Superior temporal gyrus (tissue), 1 donor: Measurements from ENCODE around the gene LDLRAD3.
A peak's percentile ranks its signal among the peaks of the same experiment; 100 is the strongest.

Experiments
- DNase-seq: peaks from one replicate; pipeline ENCODE4 v3.0.0-alpha.2; 2016; ENCODE audit errors: extremely low spot score

Gene LDLRAD3

DNA sequence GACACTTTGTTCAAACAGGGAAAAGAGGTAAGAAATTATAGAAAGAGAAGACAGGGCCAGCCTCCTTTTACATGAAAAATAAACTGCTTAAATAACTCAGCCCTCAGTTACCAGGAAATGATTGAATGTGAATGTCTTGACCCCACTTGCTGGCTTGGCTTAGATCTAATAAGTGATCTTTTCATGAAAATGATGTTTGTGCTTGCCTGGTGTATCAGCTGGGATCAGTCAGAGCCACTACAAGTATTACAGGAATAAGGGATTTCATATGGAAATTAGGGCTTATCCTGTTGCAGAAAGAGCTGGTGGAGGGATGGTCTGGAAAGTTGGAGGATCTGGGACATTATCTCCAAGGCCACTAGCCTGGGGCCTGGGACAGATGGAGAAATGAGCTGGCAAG lies 293.5 kb downstream of the LDLRAD3 start:
- DNase-seq: no peak

DNA sequence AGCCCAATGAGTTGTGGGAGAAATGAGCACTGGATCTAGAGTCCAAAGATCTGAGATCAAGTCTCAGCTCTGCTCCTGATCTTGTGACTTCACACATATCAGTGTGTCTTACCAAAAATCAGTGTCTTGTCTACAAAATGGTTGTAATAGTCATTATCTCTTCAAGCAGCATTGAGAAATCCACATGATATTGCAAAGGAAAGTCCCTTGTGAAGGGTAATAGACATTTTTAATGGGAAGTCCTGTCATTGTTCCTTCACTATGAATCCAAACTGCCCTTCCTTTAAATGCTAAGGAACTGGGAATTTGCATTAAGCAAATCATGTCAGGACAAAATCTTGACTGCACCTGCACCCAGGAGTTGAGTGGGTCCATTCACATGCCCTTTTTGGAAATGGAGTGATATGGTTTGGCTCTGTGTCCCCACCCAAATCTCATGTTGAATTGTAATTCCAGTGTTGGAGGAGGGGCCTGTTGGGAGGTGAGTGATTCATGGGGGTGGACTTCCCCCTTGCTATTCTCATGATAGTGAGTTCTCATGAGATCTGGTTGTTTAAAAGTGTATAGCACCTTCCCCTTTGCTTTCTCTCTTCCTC lies 294.3 kb downstream of the LDLRAD3 start:
- DNase-seq: no peak

DNA sequence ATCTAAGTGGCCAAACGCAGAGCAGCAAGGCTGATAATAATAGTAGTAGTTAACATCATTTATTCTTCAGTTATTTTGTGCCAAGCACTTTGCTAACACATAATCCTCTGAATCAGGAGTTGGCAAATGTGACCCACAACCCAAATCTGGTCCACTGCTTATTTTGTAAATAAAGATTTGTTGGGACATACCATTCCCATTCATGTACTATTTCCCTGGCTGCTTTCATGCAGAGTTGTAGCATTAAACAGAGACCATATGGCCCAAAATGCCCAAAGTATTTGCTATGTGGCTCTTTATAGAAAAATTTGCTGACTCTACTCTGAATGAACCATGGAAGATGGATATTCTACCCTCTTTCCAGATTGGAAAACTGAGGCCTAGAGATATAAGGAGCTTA lies 295.0 kb downstream of the LDLRAD3 start:
- no peak for DNase-seq

DNA sequence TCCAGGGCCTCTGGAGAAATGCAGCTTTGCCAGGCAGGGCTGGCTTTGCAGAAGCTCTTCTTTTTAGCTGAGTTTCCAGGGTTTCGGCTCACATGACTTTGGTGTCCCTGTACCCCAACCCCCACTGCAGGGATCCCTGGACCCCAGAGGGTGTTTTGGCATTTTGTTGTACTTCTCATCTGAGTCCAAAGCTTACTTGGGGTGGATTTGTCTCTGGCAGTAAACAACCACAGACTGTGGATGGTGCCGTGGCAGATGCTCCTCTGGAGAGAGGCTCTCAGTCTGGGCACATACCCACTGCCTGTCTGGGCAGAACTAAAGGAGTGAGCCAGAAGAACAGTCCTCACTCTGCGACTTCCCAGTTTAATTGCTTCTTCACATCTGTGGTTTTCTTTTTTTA lies 295.8 kb downstream of the LDLRAD3 start:
- peak; percentile 35 for DNase-seq

DNA sequence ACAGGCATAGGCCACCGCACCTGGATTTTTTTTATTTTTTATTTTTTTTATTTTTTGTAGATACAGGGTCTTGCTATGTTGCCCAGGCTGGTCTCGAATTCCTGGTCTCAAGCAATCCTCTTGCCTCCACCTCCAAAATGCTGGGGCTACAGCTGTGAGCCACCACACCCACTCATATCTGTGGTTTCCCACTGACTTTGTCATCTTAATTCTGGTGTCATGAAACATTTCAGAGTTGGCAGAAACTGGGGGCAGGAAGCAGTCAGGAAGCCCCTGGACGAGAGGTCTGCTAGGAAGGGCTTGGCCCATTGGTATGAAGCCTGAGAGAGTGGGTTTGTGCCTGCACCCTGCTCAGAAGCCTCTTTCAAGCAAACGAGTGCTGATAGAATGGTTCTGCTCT lies 296.3 kb downstream of the LDLRAD3 start:
- no peak for DNase-seq

DNA sequence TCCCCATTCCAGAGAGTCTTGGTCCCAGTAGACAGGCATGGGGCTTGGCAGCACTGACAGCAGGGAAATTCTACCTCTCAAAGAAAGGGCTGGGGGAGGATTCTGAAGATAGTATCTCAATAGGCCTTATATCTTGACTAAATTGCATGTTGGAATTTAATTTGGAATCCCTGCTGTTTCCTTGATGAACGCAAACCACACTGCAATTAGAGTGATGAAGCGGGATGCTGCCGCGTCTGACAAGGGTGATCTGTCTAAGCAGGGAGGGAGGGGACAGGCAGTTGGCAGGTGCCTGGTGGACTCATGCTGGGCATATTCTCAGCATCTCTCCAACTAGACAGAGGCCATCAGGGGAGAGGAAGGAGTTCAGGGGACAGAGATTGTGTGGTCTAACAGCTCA lies 296.9 kb downstream of the LDLRAD3 start:
- no peak for DNase-seq

DNA sequence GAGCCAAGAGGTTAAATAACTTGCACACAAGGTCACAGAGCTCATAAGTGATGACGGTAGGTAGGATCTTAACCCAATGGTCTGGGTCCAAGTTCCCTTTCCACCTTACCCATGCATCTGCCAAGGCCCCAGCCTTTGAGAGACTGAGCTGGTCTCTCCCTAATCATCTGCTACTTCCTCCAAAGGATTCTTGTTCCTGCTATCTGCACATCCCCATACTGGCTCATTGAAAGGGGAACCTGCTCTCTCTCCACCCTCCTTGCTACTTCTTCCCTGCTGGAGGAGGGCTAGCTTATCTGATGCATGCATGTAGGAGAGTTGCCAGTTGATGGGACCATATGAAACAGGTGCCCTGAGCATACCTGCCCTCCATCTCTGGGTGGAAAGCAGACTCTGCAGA lies 297.6 kb downstream of the LDLRAD3 start:
- DNase-seq: no peak

DNA sequence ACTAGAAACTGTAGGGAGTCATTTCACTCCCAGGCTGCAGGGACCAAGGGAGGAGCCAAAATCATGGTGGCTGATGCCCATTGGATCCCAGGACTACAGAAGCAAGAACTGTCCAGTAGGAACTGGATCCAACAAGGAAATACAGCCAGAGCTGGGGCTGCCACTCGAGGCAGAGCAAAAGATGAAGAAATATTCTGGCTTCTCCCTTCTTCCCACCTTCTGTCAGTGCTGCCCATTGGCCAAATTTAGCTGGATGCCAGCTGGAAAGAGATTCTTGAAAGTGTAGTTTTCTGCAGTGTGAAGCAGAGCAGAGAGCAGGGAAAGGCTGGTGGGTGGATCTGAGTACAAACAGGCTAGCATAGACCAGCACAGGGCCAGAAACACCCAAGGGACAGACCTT lies 299.8 kb downstream of the LDLRAD3 start:
- DNase-seq: peak; percentile 63

DNA sequence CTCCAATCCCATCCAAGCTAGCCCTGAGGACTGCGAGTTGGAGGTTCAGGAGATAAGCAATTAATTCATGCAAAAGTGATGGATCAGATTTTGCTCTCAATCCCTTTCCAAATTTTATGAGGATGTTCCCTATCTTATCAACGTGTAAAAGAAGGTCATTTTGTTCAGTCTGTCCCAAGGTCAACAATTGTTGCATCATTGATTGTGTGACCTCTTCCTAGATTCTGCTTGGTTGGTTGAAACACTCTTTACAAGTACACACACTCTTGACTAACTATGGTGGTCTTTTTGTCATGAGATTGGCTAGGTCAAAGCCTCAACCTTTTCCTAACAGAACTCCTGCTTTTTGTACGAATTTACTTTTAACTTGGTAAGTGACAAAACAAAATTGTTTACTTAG lies 303.6 kb downstream of the LDLRAD3 start:
- no peak for DNase-seq

DNA sequence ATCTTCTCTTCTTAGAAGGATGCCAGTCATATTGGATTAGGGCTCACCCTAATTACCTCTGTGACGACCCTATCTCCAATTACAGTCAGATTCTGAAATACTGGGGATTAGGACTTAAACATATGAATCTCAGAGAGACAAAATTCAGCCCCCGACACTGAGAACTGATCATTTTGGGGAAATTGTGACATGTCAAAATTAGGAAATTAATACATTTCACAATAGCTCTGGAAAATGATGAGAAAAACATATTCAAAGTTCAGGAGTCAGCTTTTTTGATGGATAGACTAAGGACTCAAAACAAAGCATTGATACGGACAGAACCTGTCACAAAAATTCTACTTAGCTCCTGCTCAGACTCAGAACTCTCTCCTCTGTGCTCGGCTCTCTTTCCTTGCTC lies 304.6 kb downstream of the LDLRAD3 start:
- no peak for DNase-seq

DNA sequence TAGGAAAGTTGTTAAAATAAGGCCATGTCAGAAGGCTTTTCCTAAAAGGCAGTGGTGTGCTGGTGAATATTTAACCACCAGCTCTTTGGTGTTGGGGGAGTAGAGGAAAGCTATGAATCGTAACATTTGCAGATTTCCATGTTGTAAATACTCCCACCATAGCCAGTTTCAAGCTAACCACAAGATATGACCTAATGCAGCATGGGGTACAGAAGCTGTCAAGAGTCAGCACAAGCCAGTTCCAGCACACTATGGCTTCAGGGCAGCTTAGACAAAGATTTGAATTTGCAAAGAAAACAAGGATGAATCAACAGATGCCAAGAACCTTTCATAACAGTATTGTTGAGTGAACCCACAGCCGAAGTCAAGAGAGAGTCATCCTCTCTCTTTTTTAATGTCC lies 305.4 kb downstream of the LDLRAD3 start:
- no peak for DNase-seq

DNA sequence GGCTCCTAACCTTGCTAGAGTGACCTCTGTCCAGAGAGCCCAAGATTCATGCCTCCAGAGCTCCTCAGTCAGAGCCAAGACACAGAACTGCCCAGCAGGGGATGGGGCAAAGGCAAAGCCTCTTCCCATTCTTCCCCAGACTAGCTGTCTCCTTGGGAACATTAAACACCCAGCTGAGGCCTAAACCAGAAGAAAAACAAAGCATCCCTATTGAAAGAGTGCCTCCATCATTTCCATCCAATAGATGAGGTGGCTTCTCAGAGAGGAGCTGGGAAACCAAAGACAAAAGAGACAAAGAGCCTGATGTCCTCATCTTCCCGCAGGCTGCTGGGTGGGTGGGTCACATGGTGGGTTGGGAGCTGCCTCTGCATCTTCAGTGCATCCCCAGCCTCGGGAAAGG lies 308.0 kb downstream of the LDLRAD3 start:
- DNase-seq: no peak

DNA sequence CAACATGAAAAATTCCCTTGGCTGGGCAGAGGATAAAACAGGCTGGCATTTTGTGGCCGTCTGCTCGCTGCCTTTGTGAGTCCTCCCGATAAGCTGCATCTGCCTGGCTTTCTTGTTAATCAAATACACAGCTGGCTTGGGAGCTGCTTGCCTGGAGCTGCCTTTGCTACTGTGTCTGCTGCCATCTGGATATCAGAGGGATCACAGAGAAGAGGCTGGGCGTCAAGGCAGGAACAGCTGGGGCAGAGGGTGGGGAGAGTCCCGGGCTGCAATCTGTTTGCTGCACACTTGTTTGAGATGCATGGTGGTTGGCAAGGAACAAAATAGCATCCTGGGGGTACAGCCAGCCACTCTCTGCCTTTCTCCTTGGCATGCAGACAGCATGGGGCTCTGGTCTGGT lies 309.4 kb downstream of the LDLRAD3 start:
- DNase-seq: peak; percentile 56

DNA sequence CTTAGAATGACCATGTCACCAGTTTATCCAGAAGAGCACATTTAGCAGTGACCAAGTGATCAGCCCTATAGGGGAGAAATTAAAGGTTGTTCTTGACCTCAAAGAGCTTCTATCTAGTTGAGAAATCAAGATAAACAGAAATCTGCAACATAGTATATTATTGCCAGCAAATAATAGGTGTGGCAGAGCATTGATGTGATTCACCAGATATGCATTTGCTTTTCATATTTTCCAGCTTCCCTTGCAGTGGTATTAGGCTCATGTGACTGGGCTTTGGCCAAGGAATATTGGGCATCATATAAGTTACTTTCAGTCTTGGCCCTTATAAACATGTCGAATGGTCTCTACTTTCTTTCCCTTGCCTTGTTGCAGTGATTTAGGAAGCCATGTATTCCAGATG lies 310.9 kb downstream of the LDLRAD3 start:
- DNase-seq: no peak

DNA sequence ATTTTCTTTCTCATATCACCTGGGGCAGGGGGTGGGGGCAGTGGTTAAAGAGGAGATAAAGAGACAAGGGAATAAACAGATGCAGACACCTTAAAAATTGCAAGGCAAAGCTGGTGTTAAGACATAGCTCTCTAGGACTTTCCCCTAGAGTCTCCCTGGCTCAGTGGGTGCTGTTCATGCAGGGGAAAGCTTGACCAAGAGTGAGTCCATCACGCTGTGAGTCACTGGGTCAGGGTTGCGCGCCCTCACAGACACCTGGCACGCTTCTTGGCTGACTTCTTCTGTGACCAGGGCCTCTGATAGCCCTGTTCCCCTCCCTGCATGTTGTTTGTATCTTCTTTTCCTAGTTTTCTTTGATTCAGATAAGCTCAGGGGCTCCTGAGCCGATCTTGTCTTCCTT lies 313.5 kb downstream of the LDLRAD3 start:
- no peak for DNase-seq

DNA sequence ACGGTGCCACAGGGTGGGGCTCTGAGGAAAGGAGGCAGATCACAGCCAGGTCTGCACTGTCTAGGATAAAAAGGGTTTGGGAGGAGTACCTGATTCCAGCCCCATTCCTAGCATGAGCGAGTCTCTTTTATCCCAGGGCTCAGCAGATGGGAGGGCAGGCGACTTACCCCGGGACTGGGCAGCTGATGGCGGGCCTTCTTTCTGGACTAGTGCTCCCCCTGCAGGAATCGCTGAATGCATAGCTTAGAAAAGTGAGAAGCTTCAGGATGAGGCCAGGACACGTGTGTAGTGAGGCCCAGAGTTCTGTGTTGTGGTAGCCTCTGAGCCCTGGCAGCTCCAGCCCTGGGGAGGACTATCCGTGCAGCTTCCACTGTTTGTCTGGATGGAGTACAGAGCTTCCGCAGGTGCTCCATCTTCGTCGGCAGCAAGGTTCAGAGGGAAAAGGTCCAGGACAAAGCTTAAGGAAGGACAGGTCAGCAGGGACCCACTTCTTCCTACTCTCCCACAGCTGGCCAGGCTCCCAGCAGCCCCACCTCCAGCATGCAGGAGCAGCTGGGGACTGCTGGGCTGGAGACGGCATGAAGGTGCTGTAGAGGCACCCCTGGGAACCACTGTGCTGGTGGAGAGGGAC lies 315.0 kb downstream of the LDLRAD3 start:
- DNase-seq: peak; percentile 76

DNA sequence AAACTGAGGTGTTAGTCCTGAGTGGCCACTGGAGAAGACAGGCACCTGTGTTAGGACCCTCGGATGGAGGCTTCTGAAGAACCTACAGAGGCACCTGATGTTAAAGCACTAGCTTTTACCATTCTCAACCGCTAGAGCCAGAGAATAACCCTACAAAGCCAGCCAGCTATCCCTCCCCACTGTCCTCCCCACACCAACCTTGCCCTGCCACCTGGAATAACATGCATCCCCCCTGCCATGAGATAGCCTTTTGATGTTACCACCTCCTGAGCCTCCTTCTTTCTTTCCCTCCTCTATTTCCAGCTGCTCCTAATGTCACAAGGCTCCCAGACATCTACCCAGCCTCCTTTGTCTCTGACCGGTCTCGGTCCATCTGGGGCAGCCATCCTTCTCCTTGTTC lies 317.2 kb downstream of the LDLRAD3 start:
- no peak for DNase-seq

DNA sequence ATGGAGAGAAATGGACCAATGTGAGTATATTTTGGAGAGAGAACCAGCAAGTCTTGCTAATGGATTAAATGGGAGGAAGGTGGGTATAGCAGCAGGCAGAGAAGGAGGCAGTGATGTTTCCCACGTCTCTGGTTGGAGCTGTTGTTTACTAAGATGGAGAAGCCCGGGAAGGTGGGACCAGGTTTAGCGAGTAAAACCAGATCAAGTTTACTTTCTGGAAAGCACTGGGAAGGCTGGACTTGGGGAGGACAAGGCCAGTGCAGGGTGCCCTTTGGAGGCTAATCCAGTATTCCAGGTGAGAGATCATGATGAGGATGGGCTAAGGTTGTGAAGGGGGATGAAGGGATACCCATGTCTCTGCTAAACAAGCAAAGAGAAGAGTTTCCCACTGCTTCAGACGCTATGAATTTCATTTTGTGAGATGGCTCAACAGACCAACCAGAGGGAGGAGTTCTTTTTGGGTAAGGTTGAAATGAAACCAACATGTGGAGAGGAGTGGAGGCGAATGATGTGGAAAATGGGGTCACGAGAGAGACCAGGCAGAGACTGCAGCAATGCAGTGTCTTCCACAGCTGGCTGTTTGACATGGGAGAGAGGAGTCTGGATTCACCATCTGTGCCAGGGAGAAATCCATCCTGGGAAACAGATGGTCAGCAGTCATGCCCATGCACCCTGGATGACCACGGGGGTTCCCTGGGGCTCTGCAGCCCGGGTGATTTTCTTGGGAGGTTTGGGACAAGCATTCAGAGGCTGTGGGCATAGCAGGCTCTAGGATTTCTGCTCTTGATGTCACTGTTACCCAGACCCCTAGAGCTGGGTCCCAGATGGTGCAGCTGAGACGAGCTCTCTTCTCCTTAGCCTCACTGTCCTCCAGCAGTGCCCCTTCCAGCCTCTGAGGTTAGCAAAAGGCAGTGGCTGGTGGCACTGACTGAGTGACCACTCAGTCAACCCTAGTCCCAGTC lies 320.4 kb downstream of the LDLRAD3 start:
- DNase-seq: no peak

DNA sequence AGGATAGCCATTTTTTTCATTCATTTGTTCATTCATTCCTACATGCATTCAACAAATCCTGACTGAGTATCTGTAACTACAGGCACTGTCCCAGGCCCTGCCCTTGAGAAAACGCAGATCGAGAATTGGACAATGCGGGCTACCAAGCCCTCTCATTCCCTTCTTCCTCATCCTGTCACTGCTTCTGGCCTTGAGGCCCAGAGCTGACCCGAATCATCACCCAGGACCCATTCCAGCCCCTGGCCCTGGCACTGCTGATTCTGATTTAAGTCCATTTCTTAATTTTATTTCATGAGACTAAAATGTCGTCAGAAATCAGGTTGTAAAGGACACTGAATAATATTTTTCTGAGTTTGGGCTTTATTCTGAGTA lies 321.1 kb downstream of the LDLRAD3 start:
- DNase-seq: no peak

DNA sequence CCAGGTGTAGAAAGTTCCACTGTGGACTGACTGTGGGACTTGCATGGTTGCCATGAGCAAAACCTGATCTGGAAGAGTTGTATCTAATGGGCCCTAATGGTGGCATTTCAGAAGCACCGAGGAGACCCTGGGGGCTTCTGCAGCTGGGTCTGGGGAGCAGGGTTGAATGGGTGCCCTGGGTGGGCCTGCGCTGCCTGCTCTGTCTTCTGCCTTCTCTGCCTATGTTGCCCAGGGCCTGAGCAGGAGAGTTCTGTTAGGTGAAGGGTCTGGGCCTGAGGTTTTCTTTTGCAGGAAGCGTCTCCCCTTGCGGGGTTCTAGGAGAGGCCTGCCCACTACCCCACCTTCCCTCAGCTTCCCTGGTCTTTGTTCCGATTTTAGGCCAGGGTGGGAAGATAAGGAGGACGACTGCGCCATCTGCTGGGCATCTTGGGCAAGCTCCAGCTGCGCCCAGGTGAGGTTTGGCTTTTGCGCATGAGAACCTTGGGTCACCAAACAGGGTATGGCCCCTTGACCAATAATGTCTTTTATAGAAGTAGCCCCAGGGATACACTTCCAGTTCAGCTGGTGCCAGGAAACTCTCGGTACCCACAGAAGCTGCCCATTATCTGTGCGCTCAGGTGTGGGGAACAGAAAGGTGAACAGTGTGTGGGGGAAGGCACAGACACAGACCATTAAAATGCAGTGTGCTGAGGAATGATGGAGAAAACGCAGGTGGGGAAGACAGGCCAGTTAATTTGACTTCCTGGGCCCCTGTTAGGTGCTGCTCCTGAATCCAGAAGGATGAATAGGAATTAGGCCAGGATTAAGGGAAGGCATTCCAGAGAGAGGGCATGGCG lies 322.1 kb downstream of the LDLRAD3 start:
- peak; percentile 58 for DNase-seq

DNA sequence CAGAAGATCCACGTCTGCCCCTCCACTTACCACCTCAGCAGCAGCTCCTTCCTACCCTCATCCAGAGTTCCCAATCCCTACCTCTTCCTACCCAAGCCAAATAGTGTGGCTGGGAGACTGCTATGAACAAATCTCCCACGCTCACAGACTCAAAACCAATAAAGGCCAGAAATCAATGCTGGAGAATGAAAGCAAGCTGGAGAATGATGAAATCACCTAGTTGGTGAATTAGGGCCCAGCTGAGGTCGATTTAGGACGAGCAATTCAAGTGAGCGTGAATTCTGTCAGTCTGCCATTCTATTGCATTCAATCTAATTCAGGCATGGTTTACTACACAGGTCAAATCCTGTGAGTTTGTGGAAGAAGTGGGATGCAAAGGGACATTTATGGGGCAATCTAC lies 322.9 kb downstream of the LDLRAD3 start:
- DNase-seq: no peak

DNA sequence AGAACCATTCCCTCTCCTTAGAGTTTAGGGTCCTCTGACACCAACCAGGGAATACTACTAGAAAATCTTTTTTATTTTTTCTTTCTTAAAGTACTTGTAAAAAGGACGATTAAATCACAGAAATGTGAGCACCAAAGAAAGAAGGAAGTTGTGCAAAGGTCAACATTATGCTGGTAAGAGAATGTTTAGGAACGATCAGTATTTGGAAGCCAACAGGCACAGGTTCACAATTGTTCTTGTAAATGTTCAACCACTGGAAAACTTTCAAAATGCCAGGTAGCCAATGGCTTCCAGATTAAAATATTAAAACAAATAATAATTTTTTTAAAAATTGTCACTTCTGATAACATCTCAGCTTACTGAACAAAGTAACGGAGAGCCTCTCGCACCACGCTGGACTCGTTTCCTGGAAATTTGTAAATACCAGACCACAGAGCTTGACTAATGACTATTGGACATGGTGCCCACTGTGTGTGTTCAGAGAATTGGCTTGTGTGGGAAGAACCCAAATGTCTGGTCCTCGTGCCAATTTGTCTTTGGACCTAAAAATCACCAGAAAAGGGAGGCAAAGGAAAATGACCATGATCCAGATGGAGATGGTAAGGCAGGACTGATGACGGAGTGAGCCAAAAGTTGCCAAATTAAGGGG lies 324.6 kb downstream of the LDLRAD3 start:
- no peak for DNase-seq
